ENCODE data around the gene MLXIPL. TPM values are rescaled to one million over a fixed set of nuclear protein-coding genes. Genes with fewer than 3 reads are reported as not detected.
A peak's percentile ranks its signal among the peaks of the same experiment; 100 is the strongest.
"Not testable (repeated sequence)": the region's sequence is repeated elsewhere in the genome, so short reads cannot be mapped to it uniquely, and the experiment has no call there.

The MLXIPL gene
- total RNA-seq, 1 donor from 2014 or later: 117 TPM

DNA sequence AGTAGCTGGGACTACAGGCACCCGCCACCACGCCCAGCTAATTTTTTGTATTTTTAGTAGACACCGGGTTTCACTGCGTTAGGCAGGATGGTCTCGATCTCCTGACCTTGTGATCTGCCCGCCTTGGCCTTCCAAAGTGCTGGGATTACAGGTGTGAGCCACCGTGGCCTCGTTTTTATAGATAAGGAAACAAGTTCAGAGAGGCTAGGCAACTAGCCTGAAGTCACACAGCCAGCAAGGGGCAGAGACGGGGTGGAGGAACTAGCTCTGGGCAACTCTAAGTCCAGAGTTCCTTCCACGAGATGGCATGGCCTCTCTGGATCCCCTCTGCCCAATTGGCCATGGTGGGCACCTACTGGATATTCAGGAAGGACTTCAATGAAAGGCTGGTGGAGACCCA, 9.4 kb downstream of the MLXIPL start:
- not testable (repeated sequence) for DNase-seq (ENCODE audit: low spot score)

DNA sequence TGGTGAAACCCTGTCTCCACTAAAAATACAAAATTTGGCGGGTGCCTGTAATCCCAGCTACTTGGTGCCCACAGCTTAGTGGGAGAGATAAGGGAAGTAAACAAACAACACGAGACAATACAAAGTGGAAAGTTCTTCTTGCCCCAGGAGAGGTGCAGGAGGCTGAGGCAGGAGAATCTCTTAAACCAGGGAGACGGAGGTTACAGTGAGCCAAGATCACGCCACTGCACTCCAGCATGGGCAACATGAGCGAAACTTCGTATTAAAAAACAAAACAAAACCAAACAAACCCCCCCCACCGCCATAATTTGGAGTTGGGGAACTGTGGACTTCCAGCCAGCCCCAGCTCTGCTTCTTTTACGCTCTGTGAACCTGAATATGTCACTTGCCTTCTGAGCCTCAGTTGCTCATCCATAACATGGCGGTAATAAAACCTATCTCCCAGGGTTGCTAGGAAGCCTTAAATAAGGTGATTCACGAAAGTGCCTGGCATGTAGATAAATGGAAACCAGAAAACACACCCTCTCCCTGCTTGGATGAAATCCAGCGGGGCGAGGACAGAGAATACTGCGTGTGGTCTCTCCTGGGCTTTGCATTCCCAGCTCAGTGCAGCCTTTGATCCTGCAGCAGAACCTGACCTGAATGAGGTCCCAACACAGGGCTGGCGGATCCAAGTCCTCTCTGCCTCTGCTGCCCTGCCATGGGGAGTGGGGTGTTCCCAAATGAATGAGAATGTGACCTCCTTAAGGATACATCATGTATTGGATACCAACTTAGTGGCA, 10.2 kb downstream of the MLXIPL start:
- DNase-seq (ENCODE audit: low spot score): peak; percentile 66

- peak; percentile 92 for DNase-seq (ENCODE audit: low spot score)
These were observed 11.6 kb downstream of the MLXIPL start for GRCh38 chr7:73612598-73613269.

- no peak for DNase-seq (ENCODE audit: low spot score)
These were observed 13.2 kb downstream of the MLXIPL start for GRCh38 chr7:73611017-73611555.

DNA sequence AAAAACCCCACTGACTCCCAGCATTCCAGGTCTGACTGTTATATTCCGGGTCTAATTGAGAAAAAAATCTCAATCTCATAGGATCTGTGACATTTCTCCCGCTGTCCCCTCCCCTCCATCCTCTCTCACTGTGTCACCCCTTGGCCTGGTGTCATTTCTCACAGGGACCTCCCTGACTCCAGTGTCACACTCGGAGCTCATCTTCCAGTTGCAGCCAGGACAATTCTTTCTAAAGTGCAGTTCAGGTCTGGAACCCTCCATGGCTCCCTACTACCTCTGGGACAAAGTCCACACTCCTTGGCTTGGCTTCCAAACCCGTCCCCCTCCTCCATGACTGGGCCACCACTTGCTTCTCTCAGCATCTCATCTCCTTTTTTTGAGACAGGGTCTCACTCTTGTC, 14.2 kb downstream of the MLXIPL start:
- no peak for DNase-seq (ENCODE audit: low spot score)

DNA sequence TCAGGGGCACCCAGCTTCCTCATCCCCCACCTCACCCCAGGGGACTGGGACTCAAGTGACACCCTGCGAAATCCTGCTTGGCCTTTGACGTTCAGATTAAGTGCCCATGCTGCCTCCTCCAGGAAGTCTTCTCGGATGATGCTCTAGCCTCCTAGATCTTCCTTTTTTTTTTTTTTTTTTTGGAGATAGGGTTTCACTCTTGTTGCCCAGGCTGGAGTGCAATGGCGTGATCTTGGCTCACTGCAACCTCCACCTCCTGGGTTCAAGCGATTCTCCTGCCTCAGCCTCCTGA, 16.7 kb downstream of the MLXIPL start:
- not testable (repeated sequence) for DNase-seq (ENCODE audit: low spot score)

DNA sequence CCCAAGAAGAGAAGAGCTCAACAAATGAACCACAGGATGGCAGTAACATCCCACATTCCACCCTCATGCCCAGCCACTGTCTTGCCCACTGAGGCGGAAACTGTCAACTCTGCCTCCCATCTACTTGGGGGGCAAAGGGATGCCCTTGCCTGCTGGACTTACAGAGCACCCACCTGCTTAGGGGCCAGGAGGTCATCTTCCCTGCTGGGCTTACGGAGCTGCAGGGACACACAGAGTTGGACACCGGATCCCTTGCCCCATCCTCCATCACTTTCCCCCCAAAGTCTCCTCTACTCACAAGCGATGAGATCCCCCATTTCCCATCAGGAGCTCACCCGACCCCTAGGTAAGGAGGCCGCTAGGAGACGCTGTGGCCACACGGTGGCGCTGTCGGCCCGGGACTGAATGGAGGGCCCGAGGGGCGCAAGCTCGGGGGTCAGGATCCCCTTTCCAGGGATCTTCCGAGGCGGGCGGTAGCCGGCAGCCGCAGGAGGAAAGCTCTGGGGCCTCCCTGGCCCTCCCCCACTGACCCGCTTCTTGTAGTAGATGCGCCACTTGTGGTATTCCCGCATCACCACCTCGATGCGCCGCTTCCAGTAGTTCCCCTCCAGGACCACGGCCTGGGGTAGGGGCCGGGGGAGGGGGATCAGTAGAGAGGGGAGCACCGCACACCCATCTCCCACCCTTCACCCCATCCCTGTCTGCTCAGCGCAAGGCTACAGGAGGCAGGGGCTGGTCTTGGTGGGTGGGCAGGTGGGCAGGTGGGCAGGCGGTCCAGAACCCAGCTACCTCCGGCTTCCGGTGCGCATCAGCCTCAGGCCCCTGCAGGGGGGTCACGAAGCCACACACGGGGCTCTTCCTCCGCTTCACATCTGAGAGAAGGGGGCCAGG, 17.3 kb downstream of the MLXIPL start:
- no peak for DNase-seq (ENCODE audit: low spot score)

DNA sequence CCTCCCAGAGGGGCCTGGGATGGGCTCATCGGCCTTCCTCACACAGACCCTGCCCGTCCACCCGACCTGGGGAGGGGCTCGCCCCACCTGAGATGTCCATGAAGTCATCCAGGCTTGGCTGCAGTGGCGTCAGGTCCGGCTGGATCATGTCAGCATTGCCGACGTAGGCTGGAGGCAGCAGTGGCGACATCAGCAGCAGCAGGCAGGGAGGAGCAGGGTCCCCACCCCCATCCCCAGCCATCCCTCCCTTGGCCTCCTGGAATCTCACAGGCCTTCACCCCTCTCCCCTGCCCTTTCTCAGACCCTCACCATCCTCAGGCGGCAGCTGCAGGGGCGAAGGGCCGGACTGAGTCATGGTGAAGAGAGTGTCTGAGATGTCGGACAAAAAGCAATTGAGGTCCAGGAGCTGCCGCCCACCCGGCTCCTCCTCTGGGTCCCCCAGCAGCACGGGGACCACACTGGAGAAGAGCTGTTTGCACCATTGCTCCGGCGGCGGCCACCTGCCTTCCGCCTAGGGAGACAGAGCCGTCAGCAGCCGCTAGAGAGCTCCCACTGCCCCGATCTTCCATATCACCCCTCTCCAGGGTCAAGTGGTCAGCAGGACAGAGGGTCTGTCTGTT, 18.6 kb downstream of the MLXIPL start:
- no peak for DNase-seq (ENCODE audit: low spot score)

GRCh38 chr7:73602721-73603651, 21.3 kb downstream of the MLXIPL start:
- DNase-seq (ENCODE audit: low spot score): no peak

DNA sequence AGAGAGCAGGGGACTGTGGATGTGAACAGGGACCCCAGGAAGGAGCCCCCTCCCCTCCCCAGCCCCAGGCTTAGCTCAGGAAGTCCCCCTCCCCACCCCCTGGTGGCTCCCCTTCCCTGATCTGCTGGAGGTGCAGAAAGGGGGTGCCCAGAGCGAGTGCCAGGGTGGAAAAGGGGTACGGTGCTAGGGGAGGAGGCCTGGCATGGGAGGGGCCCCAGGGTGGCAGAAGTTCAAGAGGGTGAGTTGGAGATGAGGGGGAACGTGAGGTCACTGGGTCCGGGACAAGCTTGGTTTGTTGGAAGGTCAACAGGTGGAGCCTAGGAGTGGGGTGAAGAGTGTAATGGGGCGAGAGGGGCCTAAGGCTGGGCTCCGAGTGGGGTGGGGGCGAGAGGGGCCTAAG, 24.4 kb downstream of the MLXIPL start:
- no peak for DNase-seq (ENCODE audit: low spot score)

DNA sequence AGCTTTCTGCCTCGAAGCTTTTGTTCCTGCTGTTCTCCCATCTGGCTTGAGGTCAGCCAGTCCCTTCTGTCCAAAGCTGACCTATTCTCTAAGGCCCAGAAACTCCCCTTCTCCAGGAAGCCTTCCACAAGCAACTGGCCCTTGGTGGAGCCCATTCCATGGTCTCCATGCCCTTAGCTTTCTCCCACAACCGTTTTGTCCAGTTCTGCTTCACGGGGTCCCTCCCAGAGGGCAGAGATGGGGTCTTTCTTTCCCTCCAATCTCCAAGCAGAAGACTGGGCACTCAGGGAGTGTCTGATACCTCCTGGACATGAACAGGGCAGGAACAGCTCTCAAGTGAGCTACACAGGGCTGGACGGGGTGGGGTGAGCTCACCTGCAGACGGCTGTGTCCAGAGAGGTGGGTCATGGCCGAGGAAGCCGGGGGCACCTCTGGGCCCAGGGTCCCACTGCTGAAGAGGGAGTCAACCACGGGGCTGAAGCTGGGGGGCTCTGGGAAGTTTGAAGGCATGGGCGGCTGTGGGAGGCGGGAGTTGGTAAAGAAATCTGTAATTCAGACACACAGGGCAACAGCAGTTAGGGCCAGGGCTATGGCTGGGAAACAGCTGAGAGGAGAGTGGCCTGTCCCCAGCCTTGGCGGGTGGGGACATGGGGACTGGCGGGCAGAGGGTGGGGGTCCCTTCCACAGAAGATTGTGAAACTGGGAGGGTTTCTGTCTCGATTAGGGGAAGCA, 25.0 kb downstream of the MLXIPL start:
- no peak for DNase-seq (ENCODE audit: low spot score)

DNA sequence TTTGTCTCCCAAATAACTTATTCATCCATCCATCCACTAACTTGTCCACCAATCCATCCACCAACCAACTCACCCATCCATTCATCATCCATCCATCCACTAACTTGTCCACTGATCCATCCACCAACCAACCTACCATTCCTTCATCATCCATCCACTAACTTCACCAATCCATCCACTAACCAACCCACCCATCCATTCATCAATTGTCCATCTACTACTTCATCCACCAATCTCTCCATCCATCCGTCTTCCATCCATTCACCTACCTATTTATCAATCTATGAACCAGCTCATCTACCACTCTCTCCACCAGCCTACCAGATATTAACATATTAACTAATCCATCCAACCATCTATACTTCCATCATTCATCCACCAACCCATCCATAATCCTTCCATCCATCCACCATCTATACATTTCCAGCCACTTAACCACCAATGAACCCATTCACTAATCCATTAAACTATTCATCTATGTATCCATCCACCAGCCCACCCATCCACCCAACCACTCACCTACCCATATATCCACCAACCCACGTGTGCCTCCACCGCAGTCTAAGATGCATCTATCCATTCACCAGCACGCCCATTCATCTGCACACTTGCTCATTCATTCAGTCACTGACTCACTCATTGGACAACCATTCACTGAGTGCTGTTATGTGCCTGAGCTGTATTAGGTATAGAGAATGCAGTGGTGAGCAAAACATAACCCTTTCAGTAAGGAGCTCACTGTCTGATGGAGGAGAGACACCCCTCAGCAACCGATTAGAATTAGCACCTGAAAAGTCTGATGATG, 26.1 kb downstream of the MLXIPL start:
- no peak for DNase-seq (ENCODE audit: low spot score)

- no peak for DNase-seq (ENCODE audit: low spot score)
These were observed 27.9 kb downstream of the MLXIPL start for GRCh38 chr7:73596191-73597065.

- no peak for DNase-seq (ENCODE audit: low spot score)
These were observed 29.0 kb downstream of the MLXIPL start for GRCh38 chr7:73595358-73595757.

DNA sequence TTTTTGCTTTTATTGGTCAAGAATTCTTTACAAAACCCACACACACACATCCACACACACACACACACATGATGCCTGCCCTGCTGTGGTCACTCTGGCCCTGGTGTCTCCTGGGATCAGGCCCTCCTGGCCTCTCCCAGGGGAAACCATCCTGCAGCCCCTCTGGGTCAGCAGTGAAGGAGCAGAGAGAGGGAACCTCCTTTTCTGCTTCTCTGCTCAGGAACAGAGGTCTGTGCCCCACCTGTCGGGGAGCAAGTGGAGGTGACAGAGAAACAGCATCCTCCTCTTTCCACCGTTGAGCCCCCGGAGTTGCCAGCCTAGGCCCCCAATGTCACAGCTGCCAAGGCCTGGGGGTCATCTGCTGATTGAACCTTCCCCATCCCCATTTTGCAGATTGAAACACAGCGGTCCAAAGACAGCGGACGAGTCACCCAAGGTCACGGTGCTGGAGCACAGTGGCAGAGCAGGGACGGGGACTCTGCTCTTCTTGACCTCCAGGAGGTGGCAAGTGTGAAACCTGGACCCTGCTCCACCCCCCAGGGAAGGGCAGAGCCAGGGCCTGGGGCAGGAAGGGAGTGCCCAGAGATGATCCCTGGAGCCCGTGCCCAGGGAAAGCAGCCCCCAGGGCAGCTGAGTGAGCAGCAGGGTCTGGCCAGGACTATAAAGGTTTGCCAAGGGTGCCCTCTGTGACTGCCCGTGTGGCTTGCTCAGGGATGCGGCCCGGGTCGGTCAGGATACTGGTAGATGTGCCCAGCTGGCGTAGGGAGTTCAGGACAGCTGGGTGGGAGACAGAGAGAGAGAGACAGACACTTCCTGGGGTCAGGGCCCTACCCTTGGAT, 30.9 kb downstream of the MLXIPL start:
- no peak for DNase-seq (ENCODE audit: low spot score)

DNA sequence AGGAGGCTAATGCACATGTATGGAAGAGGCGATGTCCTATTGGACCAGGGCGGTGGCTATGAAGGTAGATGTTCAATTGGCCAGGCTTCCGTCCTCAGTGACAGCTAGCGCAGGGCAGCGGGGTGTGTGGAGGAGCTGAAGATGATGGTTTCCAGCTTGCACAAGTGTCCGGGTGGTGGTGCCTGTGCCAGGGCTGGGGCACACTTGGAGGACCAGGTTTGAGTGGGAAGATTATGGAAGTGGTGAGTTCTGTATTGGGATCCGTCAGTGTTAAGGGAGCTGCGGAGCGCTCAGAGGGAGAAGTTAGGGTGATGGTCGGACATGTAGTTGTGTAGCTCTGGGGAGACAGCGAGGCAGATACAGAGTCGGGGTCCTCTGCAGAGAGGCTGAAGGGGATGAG, 37.4 kb downstream of the MLXIPL start:
- no peak for DNase-seq (ENCODE audit: low spot score)

- DNase-seq (ENCODE audit: low spot score): no peak
These were observed 39.1 kb downstream of the MLXIPL start for GRCh38 chr7:73585196-73585595.
